COR-L47 (cell line): ENCODE results near the gene KRTAP5-8.
A peak's percentile ranks its signal among the peaks of the same experiment; 100 is the strongest.
"Not testable (repeated sequence)": the region's sequence is repeated elsewhere in the genome, so short reads cannot be mapped to it uniquely, and the experiment has no call there.

Experiments
- DNase-seq: peaks from one replicate; lab custom pipeline; 2025; lab: John Stamatoyannopoulos, UW

KRTAP5-8 gene, protein sequence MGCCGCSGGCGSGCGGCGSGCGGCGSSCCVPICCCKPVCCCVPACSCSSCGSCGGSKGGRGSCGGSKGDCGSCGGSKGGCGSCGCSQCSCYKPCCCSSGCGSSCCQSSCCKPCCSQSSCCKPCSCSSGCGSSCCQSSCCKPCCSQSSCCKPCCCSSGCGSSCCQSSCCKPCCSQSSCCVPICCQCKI

DNA sequence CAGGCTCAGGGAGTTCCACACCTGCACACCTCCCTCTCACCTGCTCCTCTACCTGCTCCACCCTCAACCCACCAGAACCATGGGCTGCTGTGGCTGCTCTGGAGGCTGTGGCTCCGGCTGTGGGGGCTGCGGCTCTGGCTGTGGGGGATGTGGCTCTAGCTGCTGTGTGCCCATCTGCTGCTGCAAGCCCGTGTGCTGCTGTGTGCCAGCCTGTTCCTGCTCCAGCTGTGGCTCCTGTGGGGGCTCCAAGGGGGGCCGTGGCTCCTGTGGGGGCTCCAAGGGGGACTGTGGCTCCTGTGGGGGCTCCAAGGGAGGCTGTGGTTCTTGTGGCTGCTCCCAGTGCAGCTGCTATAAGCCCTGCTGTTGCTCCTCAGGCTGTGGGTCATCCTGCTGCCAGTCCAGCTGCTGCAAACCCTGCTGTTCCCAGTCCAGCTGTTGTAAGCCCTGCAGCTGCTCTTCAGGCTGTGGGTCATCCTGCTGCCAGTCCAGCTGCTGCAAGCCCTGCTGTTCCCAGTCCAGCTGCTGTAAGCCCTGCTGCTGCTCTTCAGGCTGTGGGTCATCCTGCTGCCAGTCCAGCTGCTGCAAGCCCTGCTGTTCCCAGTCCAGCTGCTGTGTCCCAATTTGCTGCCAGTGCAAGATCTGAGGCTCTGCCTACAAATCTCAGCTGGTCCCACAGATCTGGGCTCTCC, at the start of gene KRTAP5-8:
Gene KRTAP5-8 (plus strand): TSS at position 49 of the 689 bp plus-strand sequence. CDS start 31 bp downstream, at position 80.
- DNase-seq: not testable (repeated sequence)

DNA sequence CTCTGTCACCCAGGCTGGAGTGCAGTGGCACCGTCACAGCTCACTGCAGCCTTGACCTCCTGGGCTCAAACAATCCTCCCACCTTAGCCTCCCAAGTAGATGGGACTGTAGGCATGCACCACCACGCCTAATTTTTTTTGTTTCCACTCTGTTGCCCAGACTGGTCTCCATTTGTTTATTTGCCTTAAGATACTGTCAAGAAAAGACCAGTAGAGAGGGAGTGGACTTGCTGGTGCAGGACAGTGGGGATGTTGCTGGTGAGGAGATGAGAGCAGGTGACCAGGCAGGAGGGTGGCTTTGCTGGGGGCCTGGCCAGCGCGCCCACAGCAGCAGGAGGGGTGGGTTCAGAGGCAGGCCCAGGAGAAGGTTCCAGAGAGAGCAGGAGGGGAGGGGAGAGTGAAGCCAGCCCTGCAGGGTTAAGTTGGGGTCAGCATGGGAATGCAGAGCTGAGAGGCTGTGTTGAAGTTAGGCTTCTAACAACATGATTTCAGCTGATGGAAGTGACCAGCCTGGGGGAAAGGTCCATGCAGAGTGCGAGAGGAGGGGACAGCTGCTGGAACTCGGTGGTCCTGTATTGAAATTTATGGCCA, 49.0 kb upstream of the KRTAP5-8 start:
- DNase-seq: no peak

DNA sequence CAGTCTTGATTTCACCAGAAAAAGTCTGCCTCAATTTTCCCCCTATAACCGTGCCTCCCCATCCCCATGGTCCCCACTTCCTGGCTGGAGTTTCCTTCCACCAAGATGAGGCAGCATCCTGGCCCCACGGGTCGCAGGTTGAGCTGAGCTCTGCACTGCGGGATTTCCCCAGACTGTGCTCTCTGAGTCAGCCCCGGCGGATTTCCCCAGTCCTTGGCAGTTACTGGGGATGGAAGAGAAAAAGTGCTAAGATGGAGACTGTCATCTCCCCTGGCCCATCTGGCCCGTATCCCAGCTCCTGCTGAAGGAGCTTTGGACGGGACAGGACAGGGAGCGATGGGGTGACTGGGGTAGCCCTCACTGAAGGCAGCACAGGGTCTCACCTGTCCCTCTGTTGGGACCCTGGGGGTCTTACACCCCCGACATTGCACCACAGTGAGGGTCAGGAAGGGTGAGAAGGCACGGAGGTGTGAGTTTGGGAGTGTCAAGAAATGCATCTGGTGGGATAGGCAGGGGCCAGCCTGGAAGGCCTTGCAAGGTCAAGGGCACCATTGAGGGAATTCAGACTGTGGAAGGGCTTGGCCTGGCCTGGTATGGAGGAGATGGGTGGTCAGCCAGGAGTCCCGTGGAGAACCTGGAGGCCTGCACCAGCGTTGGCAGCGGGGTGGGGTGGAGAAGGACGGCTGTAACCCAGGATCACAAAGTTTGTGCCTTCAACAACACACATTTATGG, 48.3 kb upstream of the KRTAP5-8 start:
- no peak for DNase-seq

DNA sequence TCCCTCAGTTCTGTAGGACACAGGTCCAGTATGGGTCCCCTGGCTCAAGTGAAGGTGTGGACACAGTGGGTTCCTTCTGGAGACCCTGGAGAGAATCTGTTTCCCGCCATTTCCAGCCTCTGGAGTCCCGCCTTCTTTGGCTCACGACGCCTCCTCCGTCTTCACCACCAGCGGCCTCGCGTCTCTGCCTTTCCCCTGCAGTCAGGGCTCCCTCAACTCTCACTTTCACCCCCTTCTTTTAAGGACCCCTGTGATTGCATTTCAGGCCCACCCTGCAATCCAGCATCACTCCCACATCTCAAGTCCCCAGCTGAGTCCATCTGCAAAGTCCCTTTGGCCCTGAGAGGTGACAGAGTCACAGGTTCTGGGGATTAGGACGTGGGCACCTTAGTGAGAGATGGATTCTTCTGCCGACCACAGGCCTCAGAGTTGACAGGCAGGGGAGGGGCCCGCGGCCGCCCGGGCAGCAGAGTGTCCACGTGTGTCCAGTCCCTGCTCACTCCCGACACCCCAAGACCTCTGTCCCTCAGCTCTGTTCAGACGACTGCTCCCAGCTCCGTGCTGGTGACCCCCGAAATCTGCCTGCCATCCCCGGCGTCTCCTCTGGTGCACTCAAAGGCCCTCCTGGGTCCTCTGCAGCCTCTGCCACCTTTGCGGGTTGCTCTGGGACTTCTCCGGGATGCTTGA, 47.6 kb upstream of the KRTAP5-8 start:
- DNase-seq: no peak

DNA sequence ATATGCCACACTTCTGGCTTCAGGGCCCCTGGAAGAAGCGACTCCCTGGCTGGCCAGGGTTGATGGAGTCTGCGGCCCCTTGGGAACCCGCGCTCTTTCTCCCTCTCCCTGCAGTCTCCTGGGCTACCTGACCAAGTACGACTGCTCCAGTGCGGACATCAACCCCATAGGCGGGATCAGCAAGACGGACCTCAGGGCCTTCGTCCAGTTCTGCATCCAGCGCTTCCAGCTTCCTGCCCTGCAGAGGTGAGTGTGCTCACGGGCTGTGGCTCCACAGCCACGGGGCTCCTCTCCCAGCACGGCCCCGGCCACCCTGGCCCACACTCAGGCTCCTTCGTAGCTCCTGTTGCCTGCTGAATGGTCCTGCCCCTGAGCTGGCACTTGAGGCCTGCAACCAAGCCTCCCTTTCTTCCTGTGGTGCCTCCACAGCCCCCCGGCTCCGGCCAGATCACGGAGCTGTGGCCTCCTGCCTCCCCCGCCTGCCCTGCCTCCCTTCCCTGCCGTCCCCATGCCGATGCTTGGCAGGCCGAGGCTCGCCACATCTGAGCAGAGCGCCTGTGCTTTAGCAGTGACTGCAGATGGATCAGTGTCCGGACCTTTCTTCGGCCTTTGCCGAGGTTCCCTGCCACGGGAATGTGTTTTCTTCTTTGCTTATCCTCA, 47.0 kb upstream of the KRTAP5-8 start:
- no peak for DNase-seq

DNA sequence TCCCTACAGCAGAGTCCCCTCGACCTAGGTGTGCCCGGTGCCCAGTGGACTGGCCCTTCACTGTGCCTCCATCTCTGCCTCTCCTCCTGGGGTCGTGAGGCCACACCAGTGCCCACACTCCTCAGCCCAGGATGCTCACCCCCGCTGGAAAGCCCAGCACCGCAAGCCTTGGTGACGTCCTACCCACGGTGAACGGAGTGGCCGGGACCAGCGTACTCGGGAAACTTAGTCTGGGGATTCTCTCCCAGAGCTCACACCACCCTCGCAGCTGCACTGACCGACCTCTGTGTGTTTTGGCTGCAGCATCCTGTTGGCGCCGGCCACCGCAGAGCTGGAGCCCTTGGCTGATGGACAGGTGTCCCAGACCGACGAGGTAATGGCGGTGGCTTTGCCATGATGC, 46.3 kb upstream of the KRTAP5-8 start:
- no peak for DNase-seq

DNA sequence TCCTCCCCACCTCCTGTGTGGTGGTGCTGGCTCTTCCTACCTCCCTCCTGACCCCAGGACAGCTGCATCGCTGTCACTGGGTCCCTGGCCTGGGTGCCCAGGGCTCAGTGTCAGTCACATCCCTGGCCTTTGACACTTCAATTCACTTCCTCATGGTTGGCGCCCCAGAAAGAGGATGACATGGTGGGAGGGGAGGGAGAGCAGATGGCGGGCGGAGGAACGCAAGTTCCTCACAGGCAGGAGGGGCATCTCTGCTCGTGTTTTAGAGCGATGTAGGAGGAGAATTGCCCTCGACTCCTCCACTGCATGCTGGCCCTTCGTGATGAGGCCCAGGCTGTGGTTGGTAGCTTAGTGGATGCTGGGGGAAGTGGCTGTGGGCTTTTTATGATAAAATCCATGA, 45.9 kb upstream of the KRTAP5-8 start:
- no peak for DNase-seq

DNA sequence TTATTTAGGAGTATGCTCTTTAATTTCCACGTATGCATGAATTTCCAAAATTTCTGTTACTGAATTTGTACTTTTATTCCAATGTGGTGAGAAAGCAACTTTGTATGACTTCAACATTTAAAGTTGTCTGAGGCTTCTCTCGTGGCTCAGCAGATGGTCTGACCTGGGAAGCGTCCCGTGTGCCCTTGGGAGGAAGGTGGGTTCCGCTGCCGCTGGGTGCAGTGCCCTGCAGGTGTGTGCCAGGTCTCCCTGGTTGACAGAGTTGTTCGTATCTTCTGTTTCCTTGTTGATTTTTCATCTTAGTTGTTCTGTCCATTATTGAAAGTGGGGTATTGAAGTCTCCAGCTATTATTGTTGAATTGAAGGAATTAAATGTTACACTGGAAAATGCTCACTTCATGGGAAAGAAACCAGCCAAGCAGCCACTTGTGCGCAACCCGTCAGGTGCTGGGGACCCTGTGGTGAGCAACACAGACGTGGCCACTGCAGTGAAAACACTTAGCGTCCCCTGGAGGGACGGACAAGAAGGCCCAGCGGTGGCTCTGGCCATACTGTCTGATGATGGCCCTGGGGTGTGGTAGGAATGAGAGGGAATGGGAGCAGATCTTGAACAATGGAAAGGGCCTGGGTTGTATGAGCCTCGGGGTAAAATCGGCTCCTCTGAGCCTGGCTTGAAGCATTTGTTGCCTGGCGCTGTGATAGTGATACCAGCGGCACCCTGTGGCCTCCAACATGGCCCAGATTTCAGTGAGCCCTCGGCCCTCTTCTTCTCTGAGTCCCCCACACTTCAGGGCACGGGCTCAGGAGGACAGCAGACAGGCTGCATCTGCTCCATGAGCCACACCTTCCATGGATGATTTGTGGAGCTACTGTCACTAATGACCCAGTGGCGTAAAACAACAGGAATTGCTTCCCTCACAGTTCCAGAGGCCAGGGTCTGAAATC, 42.3 kb upstream of the KRTAP5-8 start:
- no peak for DNase-seq

DNA sequence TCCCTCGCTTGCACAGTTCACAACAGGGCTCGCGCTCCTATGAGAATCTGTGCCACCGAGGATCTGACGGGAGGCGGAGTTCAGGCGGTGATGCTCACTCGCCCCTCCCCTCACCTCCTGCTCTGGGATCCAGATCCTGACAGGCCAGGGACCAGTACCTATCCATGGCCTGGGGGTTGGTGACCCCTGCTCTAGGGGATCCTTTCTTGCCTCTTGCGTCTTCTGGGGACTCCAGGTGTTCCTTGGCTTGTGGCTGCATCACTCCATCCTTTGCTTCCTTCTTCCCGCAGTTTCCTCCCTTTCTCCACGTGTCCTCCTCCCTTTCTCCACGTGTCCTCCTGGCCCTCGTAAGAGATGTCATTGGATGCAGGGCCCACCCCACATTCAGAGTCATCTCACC, 41.4 kb upstream of the KRTAP5-8 start:
- no peak for DNase-seq

DNA sequence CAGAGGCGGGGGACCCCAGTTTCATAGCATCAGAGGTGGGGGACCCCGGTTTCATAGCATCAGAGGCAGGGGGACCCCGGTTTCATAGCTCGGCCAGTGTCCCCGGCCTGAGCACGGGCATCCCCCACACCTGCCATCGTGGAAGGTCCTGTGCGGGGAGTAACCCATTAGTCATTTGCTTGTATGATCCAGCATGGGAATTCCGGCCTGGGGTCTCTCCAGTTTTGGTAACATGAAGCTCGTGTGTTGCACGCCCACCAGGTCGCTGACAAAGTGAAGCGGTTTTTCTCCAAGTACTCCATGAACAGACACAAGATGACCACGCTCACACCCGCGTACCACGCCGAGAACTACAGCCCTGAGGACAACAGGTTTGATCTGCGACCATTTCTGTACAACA, 39.7 kb upstream of the KRTAP5-8 start:
- no peak for DNase-seq

DNA sequence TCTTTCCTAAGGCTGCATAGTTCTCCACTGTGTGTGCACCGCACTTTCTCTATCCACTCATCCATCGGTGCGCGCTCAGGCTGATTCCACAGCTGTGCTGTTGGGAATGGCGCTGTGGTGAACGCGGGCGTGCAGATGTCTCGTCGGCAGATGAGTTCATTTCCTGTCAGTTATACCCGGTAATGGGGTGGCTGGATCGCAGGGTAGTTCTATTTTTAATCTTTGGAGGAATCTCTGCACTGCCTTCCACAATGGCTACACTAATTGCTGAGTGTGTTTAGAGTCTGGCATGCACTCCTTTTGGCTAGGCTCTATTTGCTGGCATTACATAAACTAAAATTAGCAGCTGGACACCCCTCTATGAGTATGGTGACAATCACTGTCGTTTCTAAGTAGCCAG, 38.7 kb upstream of the KRTAP5-8 start:
- peak; percentile 29 for DNase-seq

DNA sequence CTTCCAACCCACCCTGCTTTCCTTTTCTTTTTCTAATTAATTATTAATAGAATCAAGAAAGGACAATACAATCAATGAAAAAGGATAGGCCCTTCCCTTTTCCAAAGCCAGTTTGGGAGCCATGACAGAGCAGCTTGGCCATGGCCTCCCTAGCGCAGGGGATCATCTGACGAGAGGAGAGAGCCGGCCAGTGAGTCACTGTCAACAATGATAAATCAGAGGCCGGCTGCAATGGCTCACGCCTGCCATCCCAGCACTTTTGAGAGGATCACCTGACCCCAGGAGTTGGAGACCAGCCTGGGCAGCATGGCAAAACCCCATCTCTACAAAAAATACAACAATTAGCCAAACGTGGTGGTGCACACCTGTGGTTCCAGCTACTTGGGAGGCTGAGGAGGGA, 38.3 kb upstream of the KRTAP5-8 start:
- no peak for DNase-seq

DNA sequence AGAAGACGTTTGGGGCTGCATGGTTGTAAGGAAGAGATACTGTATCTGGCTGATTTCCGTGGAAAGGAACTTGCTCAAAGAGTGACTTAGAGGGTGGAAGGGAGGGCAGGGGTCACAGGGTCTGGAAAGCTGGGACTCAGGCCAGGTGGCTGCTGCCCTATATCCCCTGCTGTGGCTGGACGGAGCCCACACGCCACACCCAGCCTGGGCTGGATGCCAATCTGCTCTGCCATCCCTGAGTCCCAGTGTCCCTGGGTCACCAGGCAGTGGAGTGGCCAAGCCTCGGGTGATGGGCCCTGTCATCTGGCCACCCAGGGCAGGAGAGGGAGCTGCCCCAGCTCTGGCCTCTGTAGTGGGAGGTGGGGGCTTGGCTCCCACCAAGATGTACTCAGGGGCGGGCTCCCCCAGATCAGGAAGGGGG, 37.2 kb upstream of the KRTAP5-8 start:
- peak; percentile 34 for DNase-seq

DNA sequence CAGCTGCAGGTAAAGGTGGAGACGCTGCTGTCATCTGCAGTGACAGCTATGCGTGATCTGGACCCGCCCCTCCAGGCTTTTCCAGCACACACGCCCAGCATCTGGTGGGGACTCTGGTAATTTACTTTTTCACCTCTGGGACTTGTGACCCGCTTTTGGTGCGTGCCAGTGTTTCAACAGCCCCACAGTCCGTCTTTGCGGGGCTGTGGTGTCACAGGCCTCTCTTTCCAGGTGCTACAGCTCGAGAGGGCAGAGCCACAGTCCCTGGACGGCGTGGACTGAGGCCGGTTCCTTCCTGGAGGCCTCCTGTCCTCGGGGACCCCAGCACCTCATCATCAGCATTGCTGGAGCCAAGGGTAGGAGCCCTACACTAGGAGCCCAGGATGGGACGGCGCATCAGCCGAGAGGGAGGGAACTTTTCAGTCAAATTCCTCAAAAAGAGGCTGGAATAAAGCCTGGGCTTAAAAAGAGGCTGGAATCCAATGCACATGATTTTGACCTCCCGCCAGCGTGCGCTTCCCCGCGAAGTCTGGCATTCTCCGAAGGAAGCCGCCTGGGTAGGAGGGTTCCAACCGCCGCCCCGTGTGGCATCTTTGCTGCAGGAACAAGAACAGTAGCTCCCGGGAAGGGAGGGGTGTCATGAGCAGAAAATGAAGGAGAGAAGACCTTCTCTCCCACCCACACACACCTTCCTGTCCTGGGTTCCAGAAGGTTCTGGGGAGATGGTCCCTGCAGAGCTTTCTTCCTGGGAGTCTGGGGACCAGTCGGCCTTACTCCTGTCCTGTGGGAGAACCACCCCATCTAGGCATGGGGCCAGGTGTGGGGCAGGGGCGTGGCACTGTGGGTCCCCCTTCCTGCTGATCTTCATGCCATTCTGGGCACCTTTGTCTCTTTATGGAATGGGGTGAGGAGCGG, 36.5 kb upstream of the KRTAP5-8 start:
- DNase-seq: no peak

DNA sequence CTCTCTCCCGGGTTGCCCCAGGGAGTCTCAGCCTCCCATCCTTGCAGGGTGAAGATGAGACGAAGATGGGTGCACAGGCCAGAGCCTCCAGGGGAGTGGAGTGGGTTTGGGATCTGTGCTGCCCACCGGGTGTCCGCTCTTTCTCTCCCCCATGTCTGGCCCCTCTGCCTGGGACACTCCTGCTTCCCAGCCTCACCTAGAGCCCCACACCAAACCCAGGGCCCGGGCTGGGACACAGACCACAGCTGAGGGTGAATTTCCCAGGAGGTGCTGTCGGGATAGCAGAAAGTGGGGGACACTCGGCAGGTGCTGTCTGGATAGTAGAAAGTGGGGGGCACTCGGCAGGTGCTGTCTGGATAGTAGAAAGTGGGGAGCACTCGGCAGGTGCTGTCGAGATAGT, 35.8 kb upstream of the KRTAP5-8 start:
- DNase-seq: no peak

DNA sequence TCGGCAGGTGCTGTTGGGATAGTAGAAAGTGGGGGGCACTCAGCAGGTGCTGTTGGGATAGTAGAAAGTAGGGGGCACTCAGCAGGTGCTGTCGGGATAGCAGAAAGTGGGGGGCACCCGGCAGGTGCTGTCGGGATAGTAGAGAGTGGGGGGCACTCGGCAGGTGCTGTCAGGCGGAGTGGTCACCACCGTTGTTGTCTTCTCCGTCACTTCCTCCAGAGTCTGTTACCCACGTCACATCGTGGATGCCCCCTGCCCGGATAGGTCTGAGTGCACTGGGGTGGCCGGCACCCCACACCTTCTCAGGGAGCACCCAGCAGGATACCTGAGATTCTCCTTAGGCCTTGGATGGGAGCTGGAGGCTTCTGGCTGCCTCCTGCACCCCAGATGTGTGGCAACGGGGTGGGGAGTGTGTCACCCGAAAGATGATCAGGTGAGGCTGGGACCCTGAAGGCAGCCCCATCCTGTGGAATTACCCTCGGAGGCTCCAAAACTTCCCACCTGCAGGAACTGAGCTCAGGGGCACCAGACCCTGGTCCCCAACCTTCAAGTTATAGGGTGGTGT, 34.9 kb upstream of the KRTAP5-8 start:
- DNase-seq: no peak

DNA sequence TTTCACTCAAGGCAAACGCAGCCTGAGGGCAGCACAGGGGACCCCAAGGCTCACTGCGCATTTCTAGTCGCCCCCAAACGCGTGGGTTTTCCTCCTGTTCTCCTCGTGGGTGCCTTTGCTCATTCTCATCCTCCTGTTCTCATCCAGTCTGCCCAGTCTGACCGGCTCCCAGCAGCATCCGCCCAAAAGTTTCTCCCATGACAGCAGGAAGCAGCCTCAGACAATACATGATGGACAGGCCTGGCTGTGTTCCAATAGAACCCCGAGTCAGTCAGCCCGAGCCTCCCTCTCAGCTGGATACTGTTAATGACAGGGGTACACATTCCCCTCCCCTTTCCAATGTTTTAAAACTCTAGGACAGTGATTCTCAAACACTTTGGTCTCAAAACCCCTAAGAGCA, 33.3 kb upstream of the KRTAP5-8 start:
- peak; percentile 82 for DNase-seq

DNA sequence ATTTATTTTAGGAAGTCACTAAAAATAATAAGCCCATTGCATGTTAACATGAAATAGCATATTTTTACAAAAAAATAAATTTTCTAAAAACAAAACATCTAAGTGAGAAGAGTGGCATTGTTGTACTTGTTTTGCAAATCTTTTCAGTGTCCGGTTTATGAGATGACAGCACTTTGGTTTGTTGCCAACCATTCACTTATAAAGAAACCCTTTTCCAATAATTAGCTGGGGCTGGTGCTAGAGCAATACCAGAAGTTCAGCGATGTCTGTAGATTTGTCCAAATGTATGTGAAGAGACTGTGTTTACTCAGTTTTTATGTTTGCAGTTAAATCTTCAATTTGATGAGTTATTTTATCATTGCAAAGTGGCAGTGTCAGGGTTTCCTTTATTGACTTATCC, 32.8 kb upstream of the KRTAP5-8 start:
- peak; percentile 11 for DNase-seq

DNA sequence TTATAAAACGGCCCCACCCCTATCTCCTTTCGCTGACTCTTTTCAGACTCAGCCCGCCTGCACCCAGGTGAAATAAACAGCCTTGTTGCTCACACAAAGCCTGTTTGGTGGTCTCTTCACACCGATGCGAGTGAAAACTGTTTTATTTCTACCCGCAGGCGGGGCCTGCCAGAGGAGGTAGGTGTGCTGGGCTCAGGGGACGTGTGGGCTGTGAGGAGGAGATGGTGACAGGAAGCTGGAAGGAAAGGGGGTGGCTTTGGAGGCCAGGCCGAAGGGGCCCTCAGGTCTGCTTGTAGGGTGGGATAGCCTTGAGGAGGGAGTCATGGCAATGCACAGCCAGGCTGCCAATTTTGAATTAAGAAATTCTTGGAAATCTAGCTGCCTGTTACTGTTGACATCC, 32.0 kb upstream of the KRTAP5-8 start:
- no peak for DNase-seq
